Measurements from ENCODE around the gene SLC26A2. TPM values are rescaled to one million over a fixed set of nuclear protein-coding genes. Genes with fewer than 3 reads are reported as not detected.

Gene SLC26A2
- total RNA-seq, 6 experiments from 2014 or later, result 1.3 to 2.4 (median 2.0) TPM

GRCh38 chr5:149969181-149969930 lies 8.8 kb downstream of the SLC26A2 start:
- H3K9me3 ChIP-seq, result no peaks in the 10 kb centered on the region
- 79% methylated on average over 4 of the region's 4 CpGs for WGBS (ENCODE audit: insufficient coverage, low coverage, low lambda C conversion rate, missing lambda C conversion rate)
- H3K4me1 ChIP-seq, result no peaks in the 10 kb centered on the region
- H3K36me3 ChIP-seq, result no peaks in the 10 kb centered on the region
- ATAC-seq, result no peak
- H3K27ac ChIP-seq, result no peak overlapping the region
- no peaks in the 10 kb centered on the region for H3K27me3 ChIP-seq
- intact Hi-C loops (cut with DNase I), result no loop called here
- TF ChIP-seq POLR2A (IDR thresholded peaks at IDR 0.05), result no peak
- TF ChIP-seq CTCF (IDR thresholded peaks at IDR 0.05), result no peak
- no peak overlapping the region for H3K4me3 ChIP-seq
- DNase-seq, result no peak

- TF ChIP-seq CTCF (IDR thresholded peaks at IDR 0.05), result no peak
- TF ChIP-seq POLR2A (IDR thresholded peaks at IDR 0.05), result no peak
- H3K4me1 ChIP-seq, result no peaks in the 10 kb centered on the region
- intact Hi-C loops (cut with DNase I), result no loop called here
- no peaks in the 10 kb centered on the region for H3K9me3 ChIP-seq
- DNase-seq (no peak), ATAC-seq (no peak)
- 49% methylated on average over 2 of the region's 2 CpGs for WGBS (ENCODE audit: insufficient coverage, low coverage, low lambda C conversion rate, missing lambda C conversion rate)
- no peak overlapping the region for H3K27ac ChIP-seq
- no peak overlapping the region for H3K4me3 ChIP-seq
- no peaks in the 10 kb centered on the region for H3K36me3 ChIP-seq
- no peaks in the 10 kb centered on the region for H3K27me3 ChIP-seq
Measured at GRCh38 chr5:149975409-149975808, 14.9 kb downstream of the SLC26A2 start.

GRCh38 chr5:149979896-149980295 lies 19.3 kb downstream of the SLC26A2 start:
- DNase-seq (no peak), ATAC-seq (no peak)
- H3K27ac ChIP-seq, result no peak overlapping the region
- WGBS (ENCODE audit: insufficient coverage, low coverage, low lambda C conversion rate, missing lambda C conversion rate), result 28% methylated on average over 1 of the region's 1 CpG
- H3K9me3 ChIP-seq, result no peaks in the 10 kb centered on the region
- no peaks in the 10 kb centered on the region for H3K4me1 ChIP-seq
- no peak overlapping the region for H3K4me3 ChIP-seq
- intact Hi-C loops (cut with DNase I), result no loop called here
- TF ChIP-seq CTCF (IDR thresholded peaks at IDR 0.05), result no peak
- no peak for TF ChIP-seq POLR2A (IDR thresholded peaks at IDR 0.05)
- H3K27me3 ChIP-seq, result no peaks in the 10 kb centered on the region
- H3K36me3 ChIP-seq, result no peaks in the 10 kb centered on the region

- intact Hi-C loops (cut with DNase I), result no loop called here
- H3K36me3 ChIP-seq, result no peaks in the 10 kb centered on the region
- 96% methylated on average over 2 of the region's 3 CpGs for WGBS (ENCODE audit: insufficient coverage, low coverage, low lambda C conversion rate, missing lambda C conversion rate)
Measured at GRCh38 chr5:149981206-149981605, 20.6 kb downstream of the SLC26A2 start.

More at GRCh38 chr5:149981206-149981605, 20.6 kb downstream of the SLC26A2 start:
- no peaks in the 10 kb centered on the region for H3K27me3 ChIP-seq
- no peak for TF ChIP-seq POLR2A (IDR thresholded peaks at IDR 0.05)
- no peak for TF ChIP-seq CTCF (IDR thresholded peaks at IDR 0.05)
- no peaks in the 10 kb centered on the region for H3K9me3 ChIP-seq
- no peaks in the 10 kb centered on the region for H3K4me1 ChIP-seq
- DNase-seq (no peak), ATAC-seq (no peak)
- H3K4me3 ChIP-seq, result no peak overlapping the region
- H3K27ac ChIP-seq, result no peak overlapping the region
